ENCODE measurements around the gene MESP1. TPM values are rescaled to one million over a fixed set of nuclear protein-coding genes. Genes with fewer than 3 reads are reported as not detected.

MESP1 gene
- polyA plus RNA-seq, 1 donor (not counting 4 experiments of a cell fraction or from before 2014, with no cell fraction given): not detected

- no peak for TF ChIP-seq EZH2 (IDR thresholded peaks at IDR 0.05; ENCODE audit: low read length)
- no peak for TF ChIP-seq CTCF (optimal IDR thresholded peaks at IDR 0.05 in 1 of 3, IDR thresholded peaks at IDR 0.05 in 1 of 3, conservative IDR thresholded peaks at IDR 0.05 in 1 of 3; ENCODE audit: extremely low read depth in 1 of 3, insufficient read depth in 2 of 3, low read length in 3 of 3)
- Histone ChIP-seq H3K27ac (ENCODE audit: control insufficient read depth, insufficient read depth, low read length) (no peak overlapping the region), H3K4me1 (ENCODE audit: control insufficient read depth, extremely low read depth, insufficient read depth, low read length) (no peaks in the 10 kb centered on the region), H4K20me1 (ENCODE audit: control insufficient read depth, extremely low read depth, insufficient read depth, low read length) (no peaks in the 10 kb centered on the region), H3K79me2 (ENCODE audit: control insufficient read depth, insufficient read depth, low read length) (no peaks in the 10 kb centered on the region), H3K27me3 (ENCODE audit: control insufficient read depth, extremely low read depth, insufficient read depth, low read length) (no peaks in the 10 kb centered on the region), H3K36me3 (ENCODE audit: control insufficient read depth in 2 of 2, extremely low read depth in 1 of 2, insufficient read depth in 2 of 2, low read length in 2 of 2) (no peaks in the 10 kb centered on the region), H3K9me1 (ENCODE audit: control insufficient read depth, extremely low read depth, insufficient read depth, low read length) (no peaks in the 10 kb centered on the region), H3K4me3 (ENCODE audit: control insufficient read depth in 2 of 3, extremely low read depth in 1 of 3, insufficient read depth in 2 of 3, low read depth in 1 of 3, low read length in 3 of 3) (no peak overlapping the region), H2AFZ (ENCODE audit: control insufficient read depth, low read length) (no peak overlapping the region), H3K9me3 (ENCODE audit: control insufficient read depth, low read depth, low read length) (no peaks in the 10 kb centered on the region), H3K4me2 (ENCODE audit: control insufficient read depth, extremely low read depth, insufficient read depth, low read depth, low read length) (no peak overlapping the region), H3K9ac (ENCODE audit: control insufficient read depth, extremely low read depth, insufficient read depth, low read length) (no peak overlapping the region)
- dilution Hi-C loops (cut with MboI; ENCODE audit: extremely low pct_ligation_motif_present, low sequenced_read_pairs): loop anchor here (25.0 kb wide), 1 partner anchor 102 kb away; no protein-coding TSS in a partner anchor
- DNase-seq (ENCODE audit: low read depth, low spot score) (no peak), FAIRE-seq (no peak)
Observed at GRCh38 chr15:89714775-89715174, 36.3 kb downstream of the MESP1 start.

GRCh38 chr15:89707577-89707976 lies 43.5 kb downstream of the MESP1 start:
- H3K79me2 ChIP-seq (ENCODE audit: control insufficient read depth, insufficient read depth, low read length): no peaks in the 10 kb centered on the region
- H4K20me1 ChIP-seq (ENCODE audit: control insufficient read depth, extremely low read depth, insufficient read depth, low read length): no peaks in the 10 kb centered on the region
- no peaks in the 10 kb centered on the region for H3K4me1 ChIP-seq (ENCODE audit: control insufficient read depth, extremely low read depth, insufficient read depth, low read length)
- dilution Hi-C loops (cut with MboI; ENCODE audit: extremely low pct_ligation_motif_present, low sequenced_read_pairs): loop anchor here (25.0 kb wide), 1 partner anchor 95 kb away; no protein-coding TSS in a partner anchor
- H3K9ac ChIP-seq (ENCODE audit: control insufficient read depth, extremely low read depth, insufficient read depth, low read length): no peak overlapping the region
- H3K36me3 ChIP-seq (ENCODE audit: control insufficient read depth in 2 of 2, extremely low read depth in 1 of 2, insufficient read depth in 2 of 2, low read length in 2 of 2): no peaks in the 10 kb centered on the region
- no peak for TF ChIP-seq EZH2 (IDR thresholded peaks at IDR 0.05; ENCODE audit: low read length)
- TF ChIP-seq CTCF (optimal IDR thresholded peaks at IDR 0.05 in 1 of 3, IDR thresholded peaks at IDR 0.05 in 1 of 3, conservative IDR thresholded peaks at IDR 0.05 in 1 of 3; ENCODE audit: extremely low read depth in 1 of 3, insufficient read depth in 2 of 3, low read length in 3 of 3): no peak
- no peak for FAIRE-seq
- no peak overlapping the region for H3K4me2 ChIP-seq (ENCODE audit: control insufficient read depth, extremely low read depth, insufficient read depth, low read depth, low read length)
- no peak overlapping the region for H2AFZ ChIP-seq (ENCODE audit: control insufficient read depth, low read length)
- no peaks in the 10 kb centered on the region for H3K27me3 ChIP-seq (ENCODE audit: control insufficient read depth, extremely low read depth, insufficient read depth, low read length)
- H3K9me1 ChIP-seq (ENCODE audit: control insufficient read depth, extremely low read depth, insufficient read depth, low read length): no peaks in the 10 kb centered on the region
- H3K27ac ChIP-seq (ENCODE audit: control insufficient read depth, insufficient read depth, low read length): no peak overlapping the region
- H3K9me3 ChIP-seq (ENCODE audit: control insufficient read depth, low read depth, low read length): no peaks in the 10 kb centered on the region
- H3K4me3 ChIP-seq (ENCODE audit: control insufficient read depth in 2 of 3, extremely low read depth in 1 of 3, insufficient read depth in 2 of 3, low read depth in 1 of 3, low read length in 3 of 3): no peak overlapping the region
- DNase-seq (ENCODE audit: low read depth, low spot score): no peak
